ENCODE results near the gene IRGQ.
"Not testable (repeated sequence)": the region's sequence is repeated elsewhere in the genome, so short reads cannot be mapped to it uniquely, and the experiment has no call there.

The IRGQ gene

DNA sequence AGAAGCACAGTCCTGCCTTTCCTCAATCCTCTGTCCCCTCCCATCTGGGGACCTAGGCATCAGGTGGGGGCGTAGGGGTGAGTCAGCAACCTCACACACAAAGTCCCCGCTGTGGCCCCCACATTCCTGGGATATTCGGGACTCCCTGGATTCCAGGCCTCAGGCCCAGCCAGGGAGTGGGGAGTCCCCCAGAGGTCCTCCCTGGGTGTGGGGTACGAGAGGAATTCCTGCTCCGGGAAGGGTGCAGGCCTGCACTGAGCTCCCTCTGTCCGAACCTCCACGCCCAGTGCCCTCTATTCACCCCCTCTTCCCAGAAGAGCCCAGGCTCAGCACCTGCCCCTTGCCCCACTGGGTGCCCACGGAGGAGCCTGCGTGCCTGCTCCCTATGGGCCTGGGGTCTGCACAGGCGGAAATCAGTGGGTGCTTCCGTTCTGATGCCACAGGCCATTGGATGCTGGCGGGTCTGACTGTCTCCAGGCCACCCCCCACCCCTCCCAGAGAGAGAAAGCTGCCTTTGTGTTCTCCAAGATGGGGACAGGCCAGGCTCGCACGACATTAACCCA lies 40.3 kb upstream of the IRGQ start:
- Histone ChIP-seq H3K9ac (ENCODE audit: low read length in 2 of 2) (peak overlapping the region; percentile 6 to 21), H3K27ac (ENCODE audit: low read length) (no peak overlapping the region)

DNA sequence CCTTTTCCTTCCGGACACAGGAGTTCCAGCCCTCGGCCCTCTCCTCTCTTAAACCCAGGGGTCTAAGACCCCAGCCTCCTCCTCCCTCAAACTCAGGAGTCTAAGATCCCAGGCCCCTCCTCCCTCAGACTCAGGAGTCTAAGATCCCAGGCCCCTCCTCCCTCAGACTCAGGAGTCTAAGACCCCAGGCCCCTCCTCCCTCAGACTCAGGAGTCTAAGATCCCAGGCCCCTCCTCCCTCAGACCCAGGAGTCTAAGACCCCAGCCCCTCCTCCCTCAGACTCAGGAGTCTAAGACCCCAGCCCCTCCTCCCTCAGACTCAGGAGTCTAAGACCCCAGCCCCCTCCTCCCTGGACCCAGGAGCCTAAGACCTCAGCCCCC lies 39.6 kb upstream of the IRGQ start:
- not testable (repeated sequence) for H3K36me3 ChIP-seq (ENCODE audit: control insufficient read depth in 2 of 2, insufficient read depth in 2 of 2, low read length in 2 of 2); H3K9me3 ChIP-seq (ENCODE audit: control insufficient read depth in 2 of 2, low read length in 2 of 2); H3K27me3 ChIP-seq (ENCODE audit: control insufficient read depth in 1 of 2, insufficient read depth in 2 of 2, low read length in 2 of 2); H3K27ac ChIP-seq (ENCODE audit: low read length)
- H3K4me1 ChIP-seq (ENCODE audit: control insufficient read depth, insufficient read depth, low read length): peaks cover 19% of the 10 kb centered on the region
- peak overlapping the region in 1 of 2 donors; percentile 40 for H3K4me3 ChIP-seq (ENCODE audit: low read length in 2 of 2)
- H3K9ac ChIP-seq (ENCODE audit: low read length in 2 of 2): peak overlapping the region; percentile 42 to 57

More for the DNA sequence above, 40.3 kb upstream of the IRGQ start:
- Histone ChIP-seq H3K9me3 (ENCODE audit: control insufficient read depth in 2 of 2, low read length in 2 of 2) (no peaks in the 10 kb centered on the region), H3K4me3 (ENCODE audit: low read length in 2 of 2) (peak overlapping the region in 1 of 2 donors; percentile 15), H3K4me1 (ENCODE audit: control insufficient read depth, insufficient read depth, low read length) (peaks cover 21% of the 10 kb centered on the region), H3K36me3 (ENCODE audit: control insufficient read depth in 2 of 2, insufficient read depth in 2 of 2, low read length in 2 of 2) (no peaks in the 10 kb centered on the region), H3K27me3 (ENCODE audit: control insufficient read depth in 1 of 2, insufficient read depth in 2 of 2, low read length in 2 of 2) (no peaks in the 10 kb centered on the region)

DNA sequence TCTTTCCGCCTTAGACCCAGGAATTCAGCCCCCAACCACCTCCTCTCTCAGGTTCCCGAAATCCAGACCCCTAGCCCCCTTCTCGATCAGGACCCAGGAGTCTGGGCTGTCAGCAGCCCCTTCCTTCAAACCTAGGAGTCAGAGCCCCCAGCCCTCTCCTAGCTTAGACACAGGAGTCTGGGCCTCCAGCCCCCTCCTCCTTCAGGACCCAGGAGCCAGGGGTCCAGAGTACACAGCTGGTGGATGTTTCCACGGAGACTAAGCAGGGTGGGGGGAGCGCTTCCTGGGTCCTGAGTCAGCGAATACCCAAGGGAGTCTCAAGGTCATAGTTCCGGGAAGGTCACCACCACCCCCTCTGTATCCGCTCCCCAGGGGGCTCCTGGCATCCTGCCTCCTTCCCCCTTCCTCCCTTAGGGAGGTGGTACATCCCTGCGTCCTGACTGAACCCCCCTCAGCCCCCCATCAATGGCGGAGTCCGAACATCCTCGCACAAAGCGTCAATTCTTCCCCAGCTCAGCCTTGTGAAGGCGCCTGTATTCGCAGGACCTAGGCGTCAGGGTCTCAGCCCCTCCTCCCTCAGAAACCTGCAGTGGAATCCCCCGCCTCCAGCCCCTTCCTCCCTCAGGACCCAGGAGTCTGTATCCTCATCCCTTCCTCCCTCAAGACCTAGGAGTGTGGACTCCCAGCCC lies 39.1 kb upstream of the IRGQ start:
- peak overlapping the region; percentile 42 to 57 for H3K9ac ChIP-seq (ENCODE audit: low read length in 2 of 2)
- no peaks in the 10 kb centered on the region for H3K27me3 ChIP-seq (ENCODE audit: control insufficient read depth in 1 of 2, insufficient read depth in 2 of 2, low read length in 2 of 2)
- no peaks in the 10 kb centered on the region for H3K9me3 ChIP-seq (ENCODE audit: control insufficient read depth in 2 of 2, low read length in 2 of 2)
- H3K27ac ChIP-seq (ENCODE audit: low read length): no peak overlapping the region
- peak overlapping the region; percentile 40 for H3K4me3 ChIP-seq (ENCODE audit: low read length in 2 of 2)
- H3K4me1 ChIP-seq (ENCODE audit: control insufficient read depth, insufficient read depth, low read length): peaks cover 14% of the 10 kb centered on the region
- H3K36me3 ChIP-seq (ENCODE audit: control insufficient read depth in 2 of 2, insufficient read depth in 2 of 2, low read length in 2 of 2): no peaks in the 10 kb centered on the region

DNA sequence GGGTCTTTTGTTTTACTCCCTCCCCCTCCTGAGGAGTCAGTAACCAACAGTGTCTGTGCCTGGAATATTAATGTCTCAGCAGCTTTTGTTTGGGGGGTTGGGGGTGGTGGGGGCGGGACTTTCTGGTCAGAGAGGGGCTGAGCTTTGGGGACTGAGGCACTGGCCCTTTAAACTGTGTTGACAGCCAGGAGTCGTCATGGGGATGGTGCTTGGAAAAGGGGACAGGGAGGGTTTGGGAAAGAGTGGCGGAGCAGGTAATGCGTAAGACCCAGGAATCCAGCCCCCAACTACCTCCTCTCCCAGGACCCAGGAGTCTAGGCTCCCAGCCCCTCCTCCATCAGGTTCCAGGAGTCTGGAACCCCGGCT lies 38.6 kb upstream of the IRGQ start:
- Histone ChIP-seq H3K27ac (ENCODE audit: low read length) (no peak overlapping the region), H3K4me1 (ENCODE audit: control insufficient read depth, insufficient read depth, low read length) (peaks cover 12% of the 10 kb centered on the region), H3K36me3 (ENCODE audit: control insufficient read depth in 2 of 2, insufficient read depth in 2 of 2, low read length in 2 of 2) (no peaks in the 10 kb centered on the region), H3K9ac (ENCODE audit: low read length in 2 of 2) (peak overlapping the region; percentile 13 to 57), H3K9me3 (ENCODE audit: control insufficient read depth in 2 of 2, low read length in 2 of 2) (no peaks in the 10 kb centered on the region), H3K27me3 (ENCODE audit: control insufficient read depth in 1 of 2, insufficient read depth in 2 of 2, low read length in 2 of 2) (no peaks in the 10 kb centered on the region), H3K4me3 (ENCODE audit: low read length in 2 of 2) (peak overlapping the region; percentile 40)

DNA sequence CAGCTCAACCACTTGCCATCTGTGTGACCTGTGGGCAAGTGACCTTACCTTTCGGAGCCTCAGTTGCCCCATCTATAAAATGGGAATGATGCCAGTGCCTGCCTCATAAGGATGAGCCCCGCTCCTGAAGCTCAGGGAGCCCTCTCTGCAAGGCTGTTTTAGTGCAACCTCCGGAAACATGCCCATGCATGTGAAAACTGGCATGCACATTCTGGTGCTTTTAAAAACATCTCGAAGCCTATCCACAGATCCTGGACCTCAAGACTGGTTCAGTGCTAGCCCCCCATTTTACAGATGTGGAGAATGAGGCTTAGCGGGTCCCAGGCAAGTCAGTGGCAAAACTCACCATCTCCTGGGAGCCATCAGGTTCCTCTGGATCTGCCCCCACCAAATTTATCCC lies 38.1 kb upstream of the IRGQ start:
- Histone ChIP-seq H3K27ac (ENCODE audit: low read length) (no peak overlapping the region), H3K9ac (ENCODE audit: low read length in 2 of 2) (no peak overlapping the region), H3K9me3 (ENCODE audit: control insufficient read depth in 2 of 2, low read length in 2 of 2) (no peaks in the 10 kb centered on the region)

DNA sequence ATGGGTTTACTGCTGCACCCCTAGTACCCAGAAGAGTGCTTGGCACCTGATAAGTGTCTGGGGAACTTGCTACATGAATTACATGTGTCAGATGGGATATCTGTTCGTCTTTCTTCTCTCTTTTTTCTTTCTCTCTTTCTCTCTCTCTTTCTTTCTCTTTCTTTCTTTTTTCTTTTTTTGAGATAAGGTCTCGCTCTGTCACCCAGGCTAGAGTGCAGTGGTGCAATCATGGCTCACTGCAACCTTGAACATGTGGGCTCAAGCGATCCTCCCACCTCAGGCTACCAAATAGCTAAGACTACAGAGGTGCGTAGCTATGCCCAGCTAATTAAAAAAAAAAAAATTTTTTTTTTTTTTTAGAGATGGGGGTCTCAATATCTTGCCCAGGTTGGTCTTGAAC lies 37.6 kb upstream of the IRGQ start:
- Histone ChIP-seq H3K27me3 (ENCODE audit: control insufficient read depth in 1 of 2, insufficient read depth in 2 of 2, low read length in 2 of 2) (no peaks in the 10 kb centered on the region), H3K4me1 (ENCODE audit: control insufficient read depth, insufficient read depth, low read length) (peaks cover 4% of the 10 kb centered on the region), H3K36me3 (ENCODE audit: control insufficient read depth in 2 of 2, insufficient read depth in 2 of 2, low read length in 2 of 2) (no peaks in the 10 kb centered on the region), H3K9me3 (ENCODE audit: control insufficient read depth in 2 of 2, low read length in 2 of 2) (no peaks in the 10 kb centered on the region), H3K27ac (ENCODE audit: low read length) (no peak overlapping the region), H3K4me3 (ENCODE audit: low read length in 2 of 2) (no peak overlapping the region), H3K9ac (ENCODE audit: low read length in 2 of 2) (no peak overlapping the region)

More for the DNA sequence above, 38.1 kb upstream of the IRGQ start:
- Histone ChIP-seq H3K36me3 (ENCODE audit: control insufficient read depth in 2 of 2, insufficient read depth in 2 of 2, low read length in 2 of 2) (no peaks in the 10 kb centered on the region), H3K4me3 (ENCODE audit: low read length in 2 of 2) (no peak overlapping the region), H3K27me3 (ENCODE audit: control insufficient read depth in 1 of 2, insufficient read depth in 2 of 2, low read length in 2 of 2) (no peaks in the 10 kb centered on the region), H3K4me1 (ENCODE audit: control insufficient read depth, insufficient read depth, low read length) (peaks cover 9% of the 10 kb centered on the region)

DNA sequence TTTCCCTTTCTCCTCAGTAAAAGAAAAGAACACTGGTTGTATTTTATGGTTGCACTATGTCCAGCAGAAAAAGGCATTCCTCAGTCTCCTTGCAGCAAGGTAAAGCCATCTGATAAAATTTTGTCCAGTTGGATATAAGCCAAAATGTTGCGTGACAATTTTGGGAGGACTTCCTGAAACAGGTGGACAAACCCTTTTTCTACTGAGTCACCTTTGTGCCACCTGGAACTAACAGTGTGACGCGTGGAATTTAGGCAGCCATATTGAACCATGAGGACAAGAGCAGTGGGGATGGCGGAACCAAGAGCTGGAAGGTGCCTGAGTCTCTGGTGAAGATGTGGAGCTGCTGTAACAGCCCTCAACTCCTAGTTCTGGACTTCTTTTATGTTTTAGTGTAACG lies 35.6 kb upstream of the IRGQ start:
- no peaks in the 10 kb centered on the region for H3K27me3 ChIP-seq (ENCODE audit: control insufficient read depth in 1 of 2, insufficient read depth in 2 of 2, low read length in 2 of 2)
- H3K27ac ChIP-seq (ENCODE audit: low read length): no peak overlapping the region
- H3K4me3 ChIP-seq (ENCODE audit: low read length in 2 of 2): no peak overlapping the region
- no peaks in the 10 kb centered on the region for H3K9me3 ChIP-seq (ENCODE audit: control insufficient read depth in 2 of 2, low read length in 2 of 2)
- no peaks in the 10 kb centered on the region for H3K36me3 ChIP-seq (ENCODE audit: control insufficient read depth in 2 of 2, insufficient read depth in 2 of 2, low read length in 2 of 2)
- H3K9ac ChIP-seq (ENCODE audit: low read length in 2 of 2): no peak overlapping the region
- peaks cover 4% of the 10 kb centered on the region for H3K4me1 ChIP-seq (ENCODE audit: control insufficient read depth, insufficient read depth, low read length)

DNA sequence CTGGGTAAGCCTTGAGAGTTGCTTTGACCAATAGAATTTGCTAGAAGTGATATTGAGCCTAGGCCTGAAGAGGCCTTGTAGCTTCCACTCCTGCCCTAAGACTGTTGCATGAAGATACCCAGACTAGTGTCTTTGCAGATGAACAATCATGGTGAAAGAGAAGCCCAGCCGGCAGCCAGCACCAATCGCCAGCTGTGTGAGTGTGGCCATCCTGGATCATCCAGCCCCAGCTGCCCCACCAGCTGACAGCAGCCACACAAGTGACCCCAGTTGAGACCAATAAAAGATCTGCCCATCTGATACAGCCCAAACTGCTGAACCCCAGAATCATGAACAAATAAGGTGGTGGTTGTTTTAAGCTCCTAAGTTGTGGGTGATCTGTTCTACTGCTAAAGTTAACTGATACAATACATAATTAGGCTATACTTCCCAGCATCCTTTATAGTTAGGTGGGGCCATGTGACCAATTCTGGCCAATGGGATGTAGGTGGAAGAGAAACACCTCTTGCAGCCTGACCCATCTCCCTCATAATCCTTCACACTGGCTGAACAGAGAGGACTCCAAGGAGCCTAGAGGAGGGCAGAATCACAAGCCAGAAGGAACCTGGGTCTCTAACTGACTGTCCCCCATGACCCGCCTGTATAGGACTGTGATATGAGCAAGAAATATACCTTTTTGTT lies 32.9 kb upstream of the IRGQ start:
- H3K9ac ChIP-seq (ENCODE audit: low read length in 2 of 2): no peak overlapping the region
- no peaks in the 10 kb centered on the region for H3K9me3 ChIP-seq (ENCODE audit: control insufficient read depth in 2 of 2, low read length in 2 of 2)
- no peak overlapping the region for H3K4me3 ChIP-seq (ENCODE audit: low read length in 2 of 2)
- H3K27me3 ChIP-seq (ENCODE audit: control insufficient read depth in 1 of 2, insufficient read depth in 2 of 2, low read length in 2 of 2): no peaks in the 10 kb centered on the region
- no peaks in the 10 kb centered on the region for H3K4me1 ChIP-seq (ENCODE audit: control insufficient read depth, insufficient read depth, low read length)
- H3K36me3 ChIP-seq (ENCODE audit: control insufficient read depth in 2 of 2, insufficient read depth in 2 of 2, low read length in 2 of 2): no peaks in the 10 kb centered on the region
- no peak overlapping the region for H3K27ac ChIP-seq (ENCODE audit: low read length)

DNA sequence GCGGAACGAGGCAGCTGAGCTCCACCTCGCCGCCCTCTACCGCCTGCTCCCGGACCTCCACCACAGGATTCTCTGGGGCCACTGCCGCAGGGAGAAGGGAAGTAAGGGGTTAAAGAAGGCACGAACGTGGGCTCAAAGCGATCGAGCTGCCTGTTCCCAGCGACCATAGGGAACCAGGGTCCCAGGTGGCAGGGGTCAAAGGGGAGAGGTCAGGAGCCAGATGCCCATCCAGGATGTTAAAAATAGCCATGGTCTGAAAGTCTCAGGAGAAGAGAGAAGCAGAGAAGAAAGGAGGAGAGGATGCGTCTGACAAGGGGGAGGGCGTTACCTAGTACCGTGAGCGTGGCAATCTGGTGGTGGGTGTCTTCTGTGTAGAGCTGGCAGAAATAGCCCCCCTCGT lies 30.9 kb upstream of the IRGQ start:
- H3K27me3 ChIP-seq (ENCODE audit: control insufficient read depth in 1 of 2, insufficient read depth in 2 of 2, low read length in 2 of 2): no peaks in the 10 kb centered on the region
- no peak overlapping the region for H3K9ac ChIP-seq (ENCODE audit: low read length in 2 of 2)
- no peak overlapping the region for H3K27ac ChIP-seq (ENCODE audit: low read length)
- no peak overlapping the region for H3K4me3 ChIP-seq (ENCODE audit: low read length in 2 of 2)
- no peaks in the 10 kb centered on the region for H3K9me3 ChIP-seq (ENCODE audit: control insufficient read depth in 2 of 2, low read length in 2 of 2)
- H3K4me1 ChIP-seq (ENCODE audit: control insufficient read depth, insufficient read depth, low read length): no peaks in the 10 kb centered on the region
- no peaks in the 10 kb centered on the region for H3K36me3 ChIP-seq (ENCODE audit: control insufficient read depth in 2 of 2, insufficient read depth in 2 of 2, low read length in 2 of 2)

DNA sequence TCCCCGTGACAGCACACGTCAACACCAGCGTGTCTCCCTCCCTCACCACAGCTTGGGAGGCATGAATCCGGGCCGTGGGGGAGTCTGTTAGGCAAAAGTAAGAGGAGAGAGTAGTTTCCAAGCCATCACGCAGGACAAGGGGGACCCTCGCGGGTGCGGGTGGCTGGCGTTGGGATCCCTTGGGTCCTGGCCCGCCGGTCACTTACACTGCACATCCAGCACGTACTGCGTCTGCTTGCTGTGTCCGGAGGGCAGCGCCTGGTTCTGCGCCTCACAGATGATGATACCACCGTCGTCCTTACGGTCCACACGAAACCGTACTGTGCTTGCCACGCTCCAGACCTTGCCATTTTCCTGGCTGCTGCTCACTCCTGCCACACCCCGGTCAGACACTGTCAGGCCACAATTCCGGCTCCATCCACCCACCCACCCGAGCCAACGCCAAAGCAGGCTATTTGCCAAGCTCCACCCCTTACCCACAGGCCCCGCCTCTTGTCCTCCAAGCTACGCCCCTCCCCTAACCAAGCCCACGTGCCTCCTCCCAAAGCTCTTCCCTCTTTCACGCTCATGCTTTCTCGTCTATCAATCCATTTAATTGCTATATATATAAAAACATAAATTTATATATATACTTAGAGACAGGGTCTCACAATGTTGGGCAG lies 30.1 kb upstream of the IRGQ start:
- no peaks in the 10 kb centered on the region for H3K4me1 ChIP-seq (ENCODE audit: control insufficient read depth, insufficient read depth, low read length)
- H3K9me3 ChIP-seq (ENCODE audit: control insufficient read depth in 2 of 2, low read length in 2 of 2): no peaks in the 10 kb centered on the region
- no peak overlapping the region for H3K9ac ChIP-seq (ENCODE audit: low read length in 2 of 2)
- no peak overlapping the region for H3K4me3 ChIP-seq (ENCODE audit: low read length in 2 of 2)
- H3K27me3 ChIP-seq (ENCODE audit: control insufficient read depth in 1 of 2, insufficient read depth in 2 of 2, low read length in 2 of 2): no peaks in the 10 kb centered on the region
- no peaks in the 10 kb centered on the region for H3K36me3 ChIP-seq (ENCODE audit: control insufficient read depth in 2 of 2, insufficient read depth in 2 of 2, low read length in 2 of 2)
- no peak overlapping the region for H3K27ac ChIP-seq (ENCODE audit: low read length)
